Right lobe of liver (tissue), 6 donors: Measurements from ENCODE around the gene MX1. TPM values are rescaled to one million over a fixed set of nuclear protein-coding genes. Genes with fewer than 3 reads are reported as not detected.

ENCODE experiments used
- ATAC-seq, 4 donors: fragments of 200-7000 bp; cut with Tn5 transposase; one replicate each; pipeline ENCODE4 v1.9.1; 2020; ENCODE audit warnings: mild to moderate bottlenecking in 4 of 4, moderate library complexity in 4 of 4
- DNase-seq, 3 donors: peaks; one replicate each; pipeline ENCODE4 v3.0.0-alpha.2; 2020
- H3K27ac ChIP-seq, 3 donors: fragments of 200-600 bp; one replicate each; pipeline ENCODE4 v1.8.0; 2022
- H3K27me3 ChIP-seq, 2 donors: fragments of 200-600 bp; one replicate each; pipeline ENCODE4 v1.8.0; 2022
- H3K36me3 ChIP-seq, 4 donors: fragments of 200-600 bp; sonication (generic) in 1 of 4; one replicate each; pipeline versions ENCODE4 v1.5.1 to v1.8.0; 2017 to 2022; ENCODE audit warnings: control low read depth in 1 of 4
- H3K4me1 ChIP-seq, 4 donors: fragments of 200-600 bp; sonication (generic) in 1 of 4; one replicate each; pipeline versions ENCODE4 v1.5.1 to v1.8.0; 2017 to 2022; ENCODE audit warnings: control low read depth in 1 of 4
- H3K4me3 ChIP-seq, 3 donors: fragments of 200-600 bp; one replicate each; pipeline ENCODE4 v1.8.0; 2022
- H3K9me3 ChIP-seq, 4 donors: fragments of 200-600 bp; sonication (generic) in 1 of 4; one replicate each; pipeline versions ENCODE4 v1.5.1 to v1.8.0; 2017 to 2022; ENCODE audit warnings: control low read depth in 1 of 4
- CTCF ChIP-seq, 4 donors: fragments of 200-600 bp in 3 of 4; fragments of 450-650 bp in 1 of 4; IDR thresholded peaks; one replicate each; pipeline versions ENCODE4 v1.5.1 to v1.8.0; 2016 to 2022; ENCODE audit warnings: antibody characterized with exemption in 4 of 4, mild to moderate bottlenecking in 2 of 4
- POLR2A ChIP-seq: fragments of 450-650 bp; IDR thresholded peaks from one replicate; pipeline ENCODE4 v1.6.1; 2017; ENCODE audit warnings: antibody characterized with exemption, mild to moderate bottlenecking
- WGBS: methylation state at CpG from one replicate; pipeline ENCODE4 v1.1.6; 2018; ENCODE audit warnings: low coverage, low lambda C conversion rate; ENCODE audit not compliant: insufficient coverage; ENCODE audit errors: missing lambda C conversion rate; 5-methylcytosine and 5-hydroxymethylcytosine counted together
- intact Hi-C, 2 donors: fragments of 100-400 bp; cut with DNase I; formaldehyde crosslinking; loops; one replicate each; pipeline versions ENCODE4 v1.11.2 to v1.14.1; 2022
- total RNA-seq, 6 experiments: library from RNA; depleted of rRNA in 2 of 6; stranded (reverse); fragments of >200 nt in 2 of 6; fragmentation: NEBNext Ultra II Directional in 3 of 6; extraction: Animal tissue kit (Norgen Biotek cat#: 25700) in 3 of 6; gene quantifications; one replicate each; pipeline versions ENCODE4 v1.1.0 to v1.2.4, GENCODE V29; 2016 to 2023
- donor health status: DM: no; HTN: yes; CAD: no.
- donor health status: DM: no; HTN: no; CAD: no.
- donor health status: DM: no; HTN: no; CAD: no.
- donor health status: DM: no; HTN: yes; CAD: no.
- donor health status: DM: no; HTN: yes; CAD: no.

The MX1 gene
- total RNA-seq, 6 experiments from 2014 or later: 6.1 to 25.4 (median 10.5) TPM

- no peaks in the 10 kb centered on the region for H3K9me3 ChIP-seq
- no peak overlapping the region for H3K4me3 ChIP-seq
- intact Hi-C loops: no loop called here
- ATAC-seq (no peak), DNase-seq (no peak)
- TF ChIP-seq CTCF (IDR thresholded peaks at IDR 0.05) (no peak), POLR2A (no peak)
- WGBS: 79% methylated on average over 6 of the region's 6 CpGs
- H3K4me1 ChIP-seq: peaks cover 0 to 26% (median 12%) of the 10 kb centered on the region in 4 donors
- H3K27me3 ChIP-seq: no peaks in the 10 kb centered on the region
- no peak overlapping the region for H3K27ac ChIP-seq
- H3K36me3 ChIP-seq: peaks cover 0 to 11% (median 6%) of the 10 kb centered on the region in 4 donors
Observed at GRCh38 chr21:41482980-41483379, 56.9 kb downstream of the MX1 start.

GRCh38 chr21:41483415-41483814 is 57.4 kb downstream of the MX1 start:
- no peak overlapping the region for H3K27ac ChIP-seq

GRCh38 chr21:41483973-41484372 is 57.9 kb downstream of the MX1 start:
- H3K9me3 ChIP-seq: no peaks in the 10 kb centered on the region
- peaks cover 0 to 21% (median 11%) of the 10 kb centered on the region in 4 donors for H3K36me3 ChIP-seq
- H3K4me3 ChIP-seq: no peak overlapping the region
- intact Hi-C loops: no loop called here
- H3K27ac ChIP-seq: no peak overlapping the region
- DNase-seq: no peak
- 85% methylated on average over 3 of the region's 4 CpGs for WGBS
- no peak for ATAC-seq
- H3K27me3 ChIP-seq: no peaks in the 10 kb centered on the region
- TF ChIP-seq CTCF (IDR thresholded peaks at IDR 0.05) (no peak), POLR2A (no peak)
- peaks cover 0 to 16% (median 7%) of the 10 kb centered on the region in 4 donors for H3K4me1 ChIP-seq

More at GRCh38 chr21:41483415-41483814, 57.4 kb downstream of the MX1 start:
- no peak overlapping the region for H3K4me3 ChIP-seq
- 86% methylated on average over 11 of the region's 12 CpGs for WGBS
- no peaks in the 10 kb centered on the region for H3K27me3 ChIP-seq
- H3K36me3 ChIP-seq: peaks cover 0 to 15% (median 8%) of the 10 kb centered on the region in 4 donors
- no peak for ATAC-seq
- TF ChIP-seq POLR2A: no peak
- peaks cover 0 to 22% (median 9%) of the 10 kb centered on the region in 4 donors for H3K4me1 ChIP-seq
- H3K9me3 ChIP-seq: no peaks in the 10 kb centered on the region
- no peak for DNase-seq
- intact Hi-C loops: no loop called here

GRCh38 chr21:41487082-41487481 is 61.0 kb downstream of the MX1 start:
- H3K36me3 ChIP-seq: peaks cover 0 to 27% (median 13%) of the 10 kb centered on the region in 4 donors
- no peak overlapping the region for H3K27ac ChIP-seq
- no peak for ATAC-seq
- no peaks in the 10 kb centered on the region for H3K27me3 ChIP-seq
- no peak for DNase-seq
- H3K4me1 ChIP-seq: no peaks in the 10 kb centered on the region
- WGBS: 82% methylated on average over 6 of the region's 6 CpGs
- intact Hi-C loops: no loop called here
- H3K4me3 ChIP-seq: no peak overlapping the region
- H3K9me3 ChIP-seq: no peaks in the 10 kb centered on the region
- TF ChIP-seq POLR2A (no peak), CTCF (IDR thresholded peaks at IDR 0.05) (no peak)

- DNase-seq (peak in 1 of 3 donors; percentile 46), ATAC-seq (no peak)
- Histone ChIP-seq H3K27me3 (no peaks in the 10 kb centered on the region), H3K4me1 (no peaks in the 10 kb centered on the region), H3K36me3 (peaks cover 0 to 25% (median 13%) of the 10 kb centered on the region in 4 donors), H3K27ac (no peak overlapping the region), H3K9me3 (no peaks in the 10 kb centered on the region), H3K4me3 (no peak overlapping the region)
- intact Hi-C loops: no loop called here
- 79% methylated on average over 3 of the region's 14 CpGs for WGBS
- TF ChIP-seq POLR2A: no peak
- no peak for TF ChIP-seq CTCF (IDR thresholded peaks at IDR 0.05)
Observed at GRCh38 chr21:41488080-41488479, 62.0 kb downstream of the MX1 start.
